Measurements from ENCODE around the gene ITGA2. TPM values are rescaled to one million over a fixed set of nuclear protein-coding genes. Genes with fewer than 3 reads are reported as not detected.

Gene ITGA2
- total and polyA plus RNA-seq, 9 of the 15 experiments (the other 6 are each of a cell fraction or from before 2014, with no cell fraction given): 0.01 to 0.09 (median 0.03) TPM; not detected in 5

DNA sequence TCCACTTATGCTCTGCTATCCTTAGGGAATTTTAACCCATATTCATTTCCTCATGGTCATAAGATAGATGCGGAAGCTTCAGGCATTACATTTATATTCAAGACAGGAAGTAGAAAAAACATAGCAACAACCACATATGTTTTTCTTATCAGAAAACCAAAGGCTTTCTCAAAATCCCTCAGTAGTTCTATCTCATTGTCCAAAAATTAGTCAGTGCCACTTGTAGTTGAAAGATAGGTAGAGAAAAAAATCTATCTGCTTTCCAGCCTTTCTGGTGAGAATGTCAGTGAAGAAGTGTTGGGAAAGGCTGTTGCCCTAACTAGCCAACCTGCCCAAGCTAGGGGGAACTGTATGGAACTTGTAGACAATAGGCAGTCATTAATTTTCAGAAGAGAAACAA lies 143.9 kb downstream of the ITGA2 start (continued):
- TF ChIP-seq, protein P1, sequence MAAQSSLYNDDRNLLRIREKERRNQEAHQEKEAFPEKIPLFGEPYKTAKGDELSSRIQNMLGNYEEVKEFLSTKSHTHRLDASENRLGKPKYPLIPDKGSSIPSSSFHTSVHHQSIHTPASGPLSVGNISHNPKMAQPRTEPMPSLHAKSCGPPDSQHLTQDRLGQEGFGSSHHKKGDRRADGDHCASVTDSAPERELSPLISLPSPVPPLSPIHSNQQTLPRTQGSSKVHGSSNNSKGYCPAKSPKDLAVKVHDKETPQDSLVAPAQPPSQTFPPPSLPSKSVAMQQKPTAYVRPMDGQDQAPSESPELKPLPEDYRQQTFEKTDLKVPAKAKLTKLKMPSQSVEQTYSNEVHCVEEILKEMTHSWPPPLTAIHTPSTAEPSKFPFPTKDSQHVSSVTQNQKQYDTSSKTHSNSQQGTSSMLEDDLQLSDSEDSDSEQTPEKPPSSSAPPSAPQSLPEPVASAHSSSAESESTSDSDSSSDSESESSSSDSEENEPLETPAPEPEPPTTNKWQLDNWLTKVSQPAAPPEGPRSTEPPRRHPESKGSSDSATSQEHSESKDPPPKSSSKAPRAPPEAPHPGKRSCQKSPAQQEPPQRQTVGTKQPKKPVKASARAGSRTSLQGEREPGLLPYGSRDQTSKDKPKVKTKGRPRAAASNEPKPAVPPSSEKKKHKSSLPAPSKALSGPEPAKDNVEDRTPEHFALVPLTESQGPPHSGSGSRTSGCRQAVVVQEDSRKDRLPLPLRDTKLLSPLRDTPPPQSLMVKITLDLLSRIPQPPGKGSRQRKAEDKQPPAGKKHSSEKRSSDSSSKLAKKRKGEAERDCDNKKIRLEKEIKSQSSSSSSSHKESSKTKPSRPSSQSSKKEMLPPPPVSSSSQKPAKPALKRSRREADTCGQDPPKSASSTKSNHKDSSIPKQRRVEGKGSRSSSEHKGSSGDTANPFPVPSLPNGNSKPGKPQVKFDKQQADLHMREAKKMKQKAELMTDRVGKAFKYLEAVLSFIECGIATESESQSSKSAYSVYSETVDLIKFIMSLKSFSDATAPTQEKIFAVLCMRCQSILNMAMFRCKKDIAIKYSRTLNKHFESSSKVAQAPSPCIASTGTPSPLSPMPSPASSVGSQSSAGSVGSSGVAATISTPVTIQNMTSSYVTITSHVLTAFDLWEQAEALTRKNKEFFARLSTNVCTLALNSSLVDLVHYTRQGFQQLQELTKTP (IDR thresholded peaks at IDR 0.05; ENCODE audit: low read depth in 1 of 2, partially characterized antibody in 2 of 2): no peak
- TF ChIP-seq ZBTB17 (CRISPR knock-in tag; IDR thresholded peaks at IDR 0.05) (no peak), SLC30A9 (CRISPR knock-in tag; IDR thresholded peaks at IDR 0.05) (no peak), SIRT6 (IDR thresholded peaks at IDR 0.05; ENCODE audit: low read depth, low read length) (no peak), L3MBTL2 (IDR thresholded peaks at IDR 0.05) (no peak), DMBX1 (CRISPR knock-in tag; IDR thresholded peaks at IDR 0.05; ENCODE audit: borderline replicate concordance) (no peak), ZNF583 (CRISPR knock-in tag; IDR thresholded peaks at IDR 0.05) (no peak), CBFA2T2 (conservative IDR thresholded peaks at IDR 0.05) (peak; percentile 84), RFX1 (IDR thresholded peaks at IDR 0.05) (peak; percentile 21; the same call in 1 of the 2 replicates), PTTG1 (tag; IDR thresholded peaks at IDR 0.05; ENCODE audit: low read depth) (no peak), KAT7 (CRISPR knock-in tag; IDR thresholded peaks at IDR 0.05; ENCODE audit: borderline replicate concordance) (no peak), BRCA1 (IDR thresholded peaks at IDR 0.05) (no peak), BRCA1 (CRISPR knock-in tag; IDR thresholded peaks at IDR 0.05) (no peak), SNRNP70 (optimal IDR thresholded peaks at IDR 0.05; ENCODE audit: low read depth, low read length) (no peak), PHF8 (IDR thresholded peaks at IDR 0.05; ENCODE audit: borderline replicate concordance, low read length) (no peak), ZNF586 (CRISPR knock-in tag; conservative IDR thresholded peaks at IDR 0.05) (no peak), SMARCA4 (IDR thresholded peaks at IDR 0.05) (peak; percentile 74), RBFOX2 (IDR thresholded peaks at IDR 0.05; ENCODE audit: low read depth, low read length) (no peak), NR1H2 (CRISPR knock-in tag; IDR thresholded peaks at IDR 0.05) (no peak), MYBL2 (IDR thresholded peaks at IDR 0.05; ENCODE audit: low read depth) (no peak), MYBL2 (CRISPR knock-in tag; IDR thresholded peaks at IDR 0.05; ENCODE audit: borderline replicate concordance) (no peak), PCBP1 (IDR thresholded peaks at IDR 0.05; ENCODE audit: low read depth, low read length, poor library complexity, severe bottlenecking) (no peak), HNRNPUL1 (IDR thresholded peaks at IDR 0.05; ENCODE audit: low read length) (no peak), ZNF561 (CRISPR knock-in tag; conservative IDR thresholded peaks at IDR 0.05) (no peak), SUPT5H (IDR thresholded peaks at IDR 0.05) (no peak)
- TF ChIP-seq, protein P2, sequence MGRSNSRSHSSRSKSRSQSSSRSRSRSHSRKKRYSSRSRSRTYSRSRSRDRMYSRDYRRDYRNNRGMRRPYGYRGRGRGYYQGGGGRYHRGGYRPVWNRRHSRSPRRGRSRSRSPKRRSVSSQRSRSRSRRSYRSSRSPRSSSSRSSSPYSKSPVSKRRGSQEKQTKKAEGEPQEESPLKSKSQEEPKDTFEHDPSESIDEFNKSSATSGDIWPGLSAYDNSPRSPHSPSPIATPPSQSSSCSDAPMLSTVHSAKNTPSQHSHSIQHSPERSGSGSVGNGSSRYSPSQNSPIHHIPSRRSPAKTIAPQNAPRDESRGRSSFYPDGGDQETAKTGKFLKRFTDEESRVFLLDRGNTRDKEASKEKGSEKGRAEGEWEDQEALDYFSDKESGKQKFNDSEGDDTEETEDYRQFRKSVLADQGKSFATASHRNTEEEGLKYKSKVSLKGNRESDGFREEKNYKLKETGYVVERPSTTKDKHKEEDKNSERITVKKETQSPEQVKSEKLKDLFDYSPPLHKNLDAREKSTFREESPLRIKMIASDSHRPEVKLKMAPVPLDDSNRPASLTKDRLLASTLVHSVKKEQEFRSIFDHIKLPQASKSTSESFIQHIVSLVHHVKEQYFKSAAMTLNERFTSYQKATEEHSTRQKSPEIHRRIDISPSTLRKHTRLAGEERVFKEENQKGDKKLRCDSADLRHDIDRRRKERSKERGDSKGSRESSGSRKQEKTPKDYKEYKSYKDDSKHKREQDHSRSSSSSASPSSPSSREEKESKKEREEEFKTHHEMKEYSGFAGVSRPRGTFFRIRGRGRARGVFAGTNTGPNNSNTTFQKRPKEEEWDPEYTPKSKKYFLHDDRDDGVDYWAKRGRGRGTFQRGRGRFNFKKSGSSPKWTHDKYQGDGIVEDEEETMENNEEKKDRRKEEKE (IDR thresholded peaks at IDR 0.05; ENCODE audit: borderline replicate concordance in 1 of 2, control insufficient read depth in 1 of 2, low read depth in 2 of 2, low read length in 1 of 2): no peak

Measured in K562 (cell line).